Measurements from ENCODE around the gene SRL. TPM values are rescaled to one million over a fixed set of nuclear protein-coding genes. Genes with fewer than 3 reads are reported as not detected.

The SRL gene
- total RNA-seq, 2 donors from 2014 or later = not detected

- intact Hi-C loops (cut with DNase I) = no loop called here
- WGBS, 2 donors = 1% methylated on average over 82 of the region's 85 CpGs; no CpG with 5 or more reads in 1 of the 2 donors
- Histone ChIP-seq H3K4me1 (peaks cover 11% of the 10 kb centered on the region), H3K36me3 (replicated peaks in 1 of 2; ENCODE audit: insufficient read depth in 1 of 2, low read depth in 2 of 2) (no peaks in the 10 kb centered on the region), H3K9me3 (no peaks in the 10 kb centered on the region), H3K27ac (peak overlapping the region; percentile 88 to 100 (median 94)), H3K27me3 (no peaks in the 10 kb centered on the region), H3K4me3 (peak overlapping the region; percentile 28 to 48)
- TF ChIP-seq CTCF (IDR thresholded peaks at IDR 0.05) (peak in 4 of 7 experiments; percentile 10 to 30 (median 20)), POLR2A (IDR thresholded peaks at IDR 0.05) (peak; percentile 68 to 86 (median 79))
- DNase-seq (peak; percentile 91 to 94 (median 92)), ATAC-seq (peak; percentile 96)
These were observed 58.4 kb downstream of the SRL start for GRCh38 chr16:4183237-4184037.

GRCh38 chr16:4182581-4183236 lies 59.2 kb downstream of the SRL start:
- intact Hi-C loops (cut with DNase I) = no loop called here
- peak overlapping the region; percentile 88 to 100 (median 94) for H3K27ac ChIP-seq
- no peaks in the 10 kb centered on the region for H3K27me3 ChIP-seq
- H3K36me3 ChIP-seq (replicated peaks in 1 of 2; ENCODE audit: insufficient read depth in 1 of 2, low read depth in 2 of 2) = no peaks in the 10 kb centered on the region
- TF ChIP-seq POLR2A (IDR thresholded peaks at IDR 0.05) (no peak), CTCF (IDR thresholded peaks at IDR 0.05) (no peak)
- ATAC-seq = no peak
- H3K9me3 ChIP-seq = no peaks in the 10 kb centered on the region
- H3K4me1 ChIP-seq = peaks cover 11% of the 10 kb centered on the region
- no peak for DNase-seq
- no peak overlapping the region for H3K4me3 ChIP-seq
- WGBS, 2 donors = 86 to 92% methylated on average over 23 of the region's 23 CpGs

GRCh38 chr16:4180511-4180910 lies 61.4 kb downstream of the SRL start:
- no peaks in the 10 kb centered on the region for H3K36me3 ChIP-seq (replicated peaks in 1 of 2; ENCODE audit: insufficient read depth in 1 of 2, low read depth in 2 of 2)
- H3K4me1 ChIP-seq = peaks cover 11% of the 10 kb centered on the region
- intact Hi-C loops (cut with DNase I) = no loop called here
- H3K4me3 ChIP-seq = no peak overlapping the region
- TF ChIP-seq CTCF (IDR thresholded peaks at IDR 0.05) (no peak), POLR2A (IDR thresholded peaks at IDR 0.05) (no peak)
- DNase-seq (no peak), ATAC-seq (no peak)
- H3K27me3 ChIP-seq = no peaks in the 10 kb centered on the region
- no peak overlapping the region for H3K27ac ChIP-seq
- 82 to 87% methylated on average over 5 of the region's 5 CpGs for WGBS, 2 donors
- H3K9me3 ChIP-seq = no peaks in the 10 kb centered on the region

DNA sequence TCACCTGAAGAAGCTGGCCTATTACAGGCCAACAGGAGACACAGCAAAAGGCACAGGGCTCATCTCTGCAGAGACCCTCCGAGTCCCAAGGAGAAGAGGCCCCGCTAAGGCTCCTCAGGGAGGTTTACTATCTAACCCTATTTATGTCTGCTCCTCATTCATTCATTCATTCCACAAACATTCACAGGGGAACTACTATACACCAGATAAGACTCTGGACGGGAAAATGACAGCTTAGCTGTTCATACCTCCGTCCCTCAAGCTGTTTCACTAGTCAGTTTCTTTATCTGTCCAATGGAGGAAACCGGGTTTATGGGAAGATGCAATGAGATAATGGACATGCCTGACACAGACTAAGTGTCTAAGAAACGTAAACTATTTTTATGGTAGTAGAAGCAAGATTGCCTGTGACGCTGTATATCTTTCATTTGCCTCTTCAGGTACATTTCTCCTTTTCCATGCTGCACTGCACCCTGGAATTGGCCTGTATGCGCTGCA lies 62.1 kb downstream of the SRL start:
- intact Hi-C loops (cut with DNase I) = no loop called here

More for the DNA sequence above, 62.1 kb downstream of the SRL start:
- Histone ChIP-seq H3K4me3 (no peak overlapping the region), H3K27me3 (no peaks in the 10 kb centered on the region), H3K27ac (no peak overlapping the region), H3K9me3 (no peaks in the 10 kb centered on the region), H3K36me3 (replicated peaks in 1 of 2; ENCODE audit: insufficient read depth in 1 of 2, low read depth in 2 of 2) (no peaks in the 10 kb centered on the region), H3K4me1 (peaks cover 11% of the 10 kb centered on the region)
- no peak for ATAC-seq
- 78 to 80% methylated on average over 8 of the region's 8 CpGs for WGBS, 2 donors
- no peak for DNase-seq
- TF ChIP-seq POLR2A (IDR thresholded peaks at IDR 0.05) = no peak
- TF ChIP-seq CTCF (IDR thresholded peaks at IDR 0.05) = no peak

All from body of pancreas (tissue), 4 donors.